ENCODE data around the gene ERGIC1. TPM values are rescaled to one million over a fixed set of nuclear protein-coding genes. Genes with fewer than 3 reads are reported as not detected.

Gene ERGIC1
- total and polyA plus RNA-seq, 2 of the 8 experiments (the other 6 are each of a cell fraction or from before 2014, with no cell fraction given), result 95.3 to 106 TPM

- Histone ChIP-seq H3K56ac (replicated peaks; ENCODE audit: insufficient read length, low read depth, low read length) (no peak overlapping the region), H2BK120ac (replicated peaks; ENCODE audit: low read depth, low read length) (no peak overlapping the region), H2BK5ac (ENCODE audit: low read depth, low read length) (0 out of 2 replicates have a peak overlapping the region, but pooled peaks have one; percentile 0), H3K4me3 (ENCODE audit: extremely low read depth in 1 of 4, insufficient read depth in 2 of 4, low read depth in 3 of 4, low read length in 4 of 4) (no peak overlapping the region), H3K14ac (ENCODE audit: insufficient read length) (no peak overlapping the region), H2BK15ac (ENCODE audit: low read length) (no peak overlapping the region), H3K4me1 (replicated peaks in 1 of 4; ENCODE audit: control insufficient read depth in 3 of 4, insufficient read depth in 4 of 4, low read length in 3 of 4) (peaks cover 6 to 16% (median 9%) of the 10 kb centered on the region in 4 experiments), H4K20me1 (replicated peaks in 1 of 2; ENCODE audit: control insufficient read depth in 1 of 2, insufficient read depth in 2 of 2, low read length in 2 of 2) (peaks cover 0 to 5% of the 10 kb centered on the region in 2 experiments), H2AK5ac (ENCODE audit: low read depth, low read length) (no peak overlapping the region), H2BK12ac (ENCODE audit: low read depth, low read length) (0 out of 2 replicates have a peak overlapping the region, but pooled peaks have one; percentile 42), H3K4ac (replicated peaks; ENCODE audit: insufficient read length, low read depth, low read length) (no peak overlapping the region), H4K5ac (ENCODE audit: insufficient read length, low read depth, low read length) (no peak overlapping the region), H2BK20ac (ENCODE audit: low read length) (no peak overlapping the region), H3K9me3 (ENCODE audit: insufficient read depth in 2 of 2, low read depth in 1 of 2, low read length in 1 of 2) (peaks cover 3 to 4% of the 10 kb centered on the region in 2 experiments; a peak in 2 of 4 replicates), H3K27me3 (replicated peaks in 1 of 4; ENCODE audit: control insufficient read depth in 3 of 4, extremely low read depth in 1 of 4, insufficient read depth in 3 of 4, low read length in 3 of 4) (no peaks in the 10 kb centered on the region), H3K9ac (replicated peaks in 1 of 4; ENCODE audit: extremely low read depth in 1 of 4, low read depth in 3 of 4, low read length in 3 of 4) (no peak overlapping the region), H3K4me2 (ENCODE audit: insufficient read depth in 1 of 2, low read depth in 2 of 2, low read length in 2 of 2) (no peak overlapping the region), H3K27ac (ENCODE audit: low read depth, low read length) (no peak overlapping the region), H3K18ac (ENCODE audit: extremely low read depth, low read length) (no peak overlapping the region), H4K91ac (replicated peaks; ENCODE audit: insufficient read length, low read length) (no peak overlapping the region), H3K23ac (ENCODE audit: insufficient read length) (no peak overlapping the region), H3K79me1 (ENCODE audit: low read depth, low read length) (peaks cover 1% of the 10 kb centered on the region), H3K79me2 (ENCODE audit: control insufficient read depth in 1 of 2, insufficient read depth in 2 of 2, low read length in 2 of 2) (peaks cover 10 to 13% of the 10 kb centered on the region in 2 experiments), H3K36me3 (ENCODE audit: control insufficient read depth in 2 of 4, insufficient read depth in 4 of 4, low read length in 3 of 4) (no peaks in the 10 kb centered on the region; a peak in 1 of 8 replicates), H4K8ac (ENCODE audit: extremely low read depth, insufficient read depth, low read length) (no peak overlapping the region), H3K23me2 (ENCODE audit: low read depth, low read length) (peaks cover 2% of the 10 kb centered on the region; the same call in 1 of the 2 replicates), H2AFZ (ENCODE audit: low read length) (peak overlapping the region; percentile 24; the same call in 1 of the 2 replicates)
- DNase-seq (ENCODE audit: low read depth in 1 of 2, low spot score in 2 of 2), result no peak
- ChIA-PET CTCF (ENCODE audit: partially characterized antibody) (interaction anchor here (0.9 to 1.3 kb wide), 2 partner anchors 31 to 59 kb away, joined by 3 read pairs; no protein-coding TSS in a partner anchor), POLR2A (ENCODE audit: partially characterized antibody) (interaction anchor here (2.1 kb wide), 1 partner anchor 60 kb away, joined by 12 read pairs; the partner anchor contains the start of gene DUSP1)
- 85% methylated on average over 14 of the region's 14 CpGs; no CpG with 5 or more reads in 1 of the 2 experiments for WGBS, 2 experiments (ENCODE audit: extremely low coverage in 1 of 2, insufficient coverage in 1 of 2, insufficient read length in 1 of 2, insufficient replicate concordance in 2 of 2, low coverage in 1 of 2, low lambda C conversion rate in 2 of 2, missing lambda C conversion rate in 1 of 2)
- no peak for FAIRE-seq
- TF ChIP-seq MAX (IDR thresholded peaks at IDR 0.05), result no peak
- TF ChIP-seq CREB1 (IDR thresholded peaks at IDR 0.05), result no peak
- no peak for TF ChIP-seq TAF7 (optimal IDR thresholded peaks at IDR 0.05; ENCODE audit: borderline replicate concordance, low read depth, low read length)
- no peak for TF ChIP-seq SP4 (IDR thresholded peaks at IDR 0.05; ENCODE audit: low read length)
- TF ChIP-seq SAP30 (IDR thresholded peaks at IDR 0.05; ENCODE audit: insufficient read depth, insufficient replicate concordance, low read length), result no peak
- no peak for TF ChIP-seq RAD21 (IDR thresholded peaks at IDR 0.05 in 1 of 2, conservative IDR thresholded peaks at IDR 0.05 in 1 of 2; ENCODE audit: low read depth in 2 of 2, low read length in 2 of 2)
- TF ChIP-seq SIRT6 (IDR thresholded peaks at IDR 0.05; ENCODE audit: low read length), result no peak
- TF ChIP-seq JUN (IDR thresholded peaks at IDR 0.05; ENCODE audit: low read depth, low read length), result no peak
- no peak for TF ChIP-seq USF2 (IDR thresholded peaks at IDR 0.05; ENCODE audit: low read length)
- TF ChIP-seq EZH2 (IDR thresholded peaks at IDR 0.05; ENCODE audit: low read depth, low read length, severe bottlenecking), result no peak
Observed at GRCh38 chr5:172830876-172831662, 3.0 kb upstream of the ERGIC1 start.
